GM18508 (cell line): ENCODE measurements around the gene CHD5.
"Not testable (repeated sequence)": the region's sequence is repeated elsewhere in the genome, so short reads cannot be mapped to it uniquely, and the experiment has no call there.

Experiments
- ATAC-seq: cut with Tn5 transposase; IDR thresholded peaks from one replicate; pipeline ENCODE4 v1.9.1; 2021; ENCODE audit warnings: moderate number of reproducible peaks; ENCODE audit not compliant: insufficient read depth, unreplicated experiment

Gene CHD5

GRCh38 chr1:6074192-6074901, 105.8 kb downstream of the CHD5 start:
- no peak for ATAC-seq

DNA sequence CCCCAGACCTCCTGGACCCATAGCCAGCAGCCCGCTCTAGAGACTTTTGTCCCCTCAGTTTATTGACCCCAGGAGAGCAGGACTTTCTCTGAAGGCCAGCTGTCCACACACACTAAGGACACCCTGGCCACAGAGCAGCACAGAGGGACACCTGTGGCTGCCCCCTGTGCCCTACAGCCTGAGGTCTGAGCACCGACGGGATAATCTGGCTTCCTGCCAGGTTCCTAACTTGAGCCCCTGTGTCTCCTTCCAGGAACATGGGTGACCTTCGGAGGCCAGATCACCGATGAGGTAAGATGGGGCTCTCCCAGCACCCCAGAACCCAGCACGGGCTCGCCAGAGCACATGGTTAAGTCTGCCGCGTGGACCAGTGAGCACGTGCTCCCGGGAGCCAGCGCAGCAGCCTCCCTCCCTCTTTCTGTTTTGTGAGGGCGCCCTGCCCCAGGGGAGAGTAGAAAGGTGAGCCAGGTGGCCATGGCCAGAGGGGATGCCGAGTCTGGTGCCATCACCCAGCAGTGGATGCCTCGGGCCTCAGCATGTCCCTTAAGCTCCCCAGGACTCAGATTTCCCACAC, 106.6 kb downstream of the CHD5 start:
- ATAC-seq: no peak

DNA sequence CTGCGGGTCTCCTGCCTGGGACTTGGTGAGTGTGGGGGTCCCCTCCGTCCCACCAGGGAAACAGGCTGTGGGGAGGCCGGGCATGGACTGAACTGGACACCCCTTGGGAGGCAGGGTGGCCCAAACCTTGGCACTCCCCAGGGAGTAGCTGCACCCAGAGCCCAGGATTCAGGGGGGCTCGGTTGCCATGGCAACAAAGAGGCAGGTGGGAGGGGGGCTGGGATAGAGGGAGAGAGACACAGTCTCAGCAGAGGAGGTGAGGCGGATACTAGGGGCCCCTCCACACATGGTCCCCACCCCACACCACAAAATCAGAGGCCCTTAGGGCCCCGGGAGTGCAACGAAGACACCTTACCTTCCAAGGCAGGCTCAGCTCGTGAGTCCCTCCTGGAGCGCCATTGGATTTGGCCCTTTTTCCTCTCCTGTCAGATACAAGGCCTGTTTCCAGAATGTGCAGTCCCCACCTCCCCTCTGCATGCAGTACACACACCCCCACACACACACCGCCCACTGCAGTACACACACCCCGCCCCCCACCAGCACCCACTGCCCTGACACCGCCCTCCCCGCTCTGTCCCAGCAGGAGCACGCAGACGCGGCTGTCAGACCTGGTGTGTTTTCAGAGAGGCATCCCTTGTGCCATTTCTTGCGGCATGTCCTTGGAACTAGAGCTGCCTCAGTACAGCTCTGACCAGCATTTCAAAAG, 107.2 kb downstream of the CHD5 start:
- ATAC-seq: no peak

GRCh38 chr1:6071219-6071618, 108.9 kb downstream of the CHD5 start:
- no peak for ATAC-seq

DNA sequence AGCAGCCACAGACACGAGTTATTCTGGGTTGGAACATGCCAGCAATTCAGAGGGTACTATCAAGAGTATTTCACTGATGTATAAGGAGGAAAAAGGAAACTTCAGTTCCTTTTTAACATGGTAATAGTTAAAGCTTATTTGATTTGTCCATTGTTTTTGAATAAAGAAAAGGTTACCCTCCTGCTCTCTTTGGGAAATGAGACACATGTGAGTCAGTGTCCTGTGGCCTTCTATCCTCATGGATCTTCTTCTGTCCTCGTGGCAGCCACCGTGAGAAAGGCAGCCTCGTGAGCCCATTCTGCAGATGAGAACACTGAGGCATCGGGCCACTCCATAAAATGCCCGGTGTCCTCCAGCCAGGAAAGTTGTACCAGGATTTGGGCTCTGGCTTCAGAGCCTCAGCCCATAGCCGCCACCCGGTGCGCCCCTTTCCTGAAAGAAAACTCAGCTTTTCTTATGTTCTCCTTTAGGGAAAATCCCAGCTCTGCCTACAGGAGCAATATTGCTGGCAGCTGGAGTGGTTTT, 109.6 kb downstream of the CHD5 start:
- no peak for ATAC-seq

- no peak for ATAC-seq
Observed at GRCh38 chr1:6069573-6069972, 110.5 kb downstream of the CHD5 start.

GRCh38 chr1:6068932-6069331, 111.2 kb downstream of the CHD5 start:
- ATAC-seq: no peak

- ATAC-seq: no peak
Observed at GRCh38 chr1:6068073-6068472, 112.0 kb downstream of the CHD5 start.

GRCh38 chr1:6066680-6067079, 113.4 kb downstream of the CHD5 start:
- ATAC-seq: no peak

GRCh38 chr1:6065093-6065858, 114.8 kb downstream of the CHD5 start:
- no peak for ATAC-seq

DNA sequence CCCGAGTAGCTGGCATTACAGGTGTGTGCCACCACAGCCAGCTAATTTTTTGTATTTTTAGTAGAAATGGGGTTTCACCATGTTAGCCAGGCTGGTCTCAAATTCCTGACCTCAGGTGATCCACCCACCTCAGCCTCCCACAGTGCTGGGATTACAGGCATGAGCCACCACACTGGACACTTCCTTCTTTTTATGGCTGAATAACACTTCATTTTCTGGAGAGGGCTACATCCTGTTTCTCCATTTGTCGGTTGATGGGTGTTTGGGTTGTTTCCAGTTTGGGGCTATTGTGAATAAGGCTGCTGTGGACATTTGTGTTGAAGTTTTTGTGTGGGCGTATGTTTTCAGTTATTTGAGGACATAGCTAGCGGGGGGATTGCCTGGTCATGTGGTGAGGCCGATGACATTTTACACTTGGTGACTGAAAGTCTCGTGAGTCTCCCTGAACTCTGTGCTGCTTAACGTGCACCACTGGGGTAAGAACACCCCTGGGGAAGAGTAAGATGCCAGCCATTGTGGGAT, 116.5 kb downstream of the CHD5 start:
- not testable (repeated sequence) for ATAC-seq

- no peak for ATAC-seq
Observed at GRCh38 chr1:6062670-6063069, 117.5 kb downstream of the CHD5 start.

DNA sequence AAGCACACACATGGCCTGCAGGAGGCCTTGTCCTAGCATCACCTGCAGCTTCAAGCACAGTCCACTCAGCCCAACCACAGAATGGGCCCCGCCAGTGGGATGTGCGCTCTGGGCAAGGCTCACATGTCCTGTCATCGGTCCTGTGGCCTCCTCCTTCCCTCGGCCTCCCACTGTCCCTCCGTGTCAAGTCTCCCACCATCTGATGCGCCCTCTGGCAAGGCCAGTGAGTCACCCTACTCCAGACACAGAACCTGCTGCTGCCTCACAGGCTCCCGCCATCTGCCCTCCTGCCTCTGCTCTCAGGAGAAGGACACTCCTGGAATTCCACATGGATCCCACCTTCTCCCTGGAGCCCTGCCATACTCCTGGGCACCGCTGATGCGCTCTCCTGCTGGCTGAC, 120.3 kb downstream of the CHD5 start:
- ATAC-seq: no peak

GRCh38 chr1:6057170-6057845, 122.8 kb downstream of the CHD5 start:
- no peak for ATAC-seq

- ATAC-seq: no peak
Observed at GRCh38 chr1:6056572-6056948, 123.6 kb downstream of the CHD5 start.

DNA sequence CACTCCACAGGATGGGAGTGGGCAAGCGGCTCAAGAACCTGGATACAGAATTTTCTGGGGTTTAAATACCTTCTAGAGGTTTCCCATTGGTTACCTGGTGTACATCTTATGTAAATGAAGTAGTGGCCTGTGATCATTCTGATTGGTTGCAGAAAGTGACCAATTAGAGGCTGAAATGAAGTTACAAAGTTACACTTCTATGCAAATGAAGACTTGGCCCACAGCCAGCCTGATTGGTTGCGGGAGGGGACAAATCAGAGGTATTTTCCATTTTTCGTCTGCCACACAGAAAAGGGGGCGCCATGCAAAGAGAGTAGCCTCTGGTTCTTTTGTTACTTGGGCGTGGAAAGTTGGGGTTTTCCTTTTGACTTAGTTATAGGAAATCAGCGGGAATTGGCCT, 125.5 kb downstream of the CHD5 start:
- no peak for ATAC-seq

DNA sequence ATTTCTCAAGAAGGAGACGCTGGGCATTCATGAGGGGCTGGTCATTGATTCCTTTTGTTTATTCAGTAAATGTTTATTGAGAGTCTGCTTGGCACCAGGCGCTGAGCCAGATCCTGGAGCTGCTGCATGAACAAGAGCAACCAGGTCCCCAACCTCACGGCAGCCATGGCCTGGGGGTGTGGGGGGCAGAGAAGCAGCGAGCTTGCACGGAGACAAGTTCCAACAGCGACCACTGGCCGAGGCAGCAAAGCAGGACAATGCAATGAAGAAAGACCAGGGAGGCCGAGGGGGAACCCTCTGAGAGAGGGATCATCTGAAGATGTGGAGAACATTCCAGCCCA, 126.9 kb downstream of the CHD5 start:
- ATAC-seq: no peak

DNA sequence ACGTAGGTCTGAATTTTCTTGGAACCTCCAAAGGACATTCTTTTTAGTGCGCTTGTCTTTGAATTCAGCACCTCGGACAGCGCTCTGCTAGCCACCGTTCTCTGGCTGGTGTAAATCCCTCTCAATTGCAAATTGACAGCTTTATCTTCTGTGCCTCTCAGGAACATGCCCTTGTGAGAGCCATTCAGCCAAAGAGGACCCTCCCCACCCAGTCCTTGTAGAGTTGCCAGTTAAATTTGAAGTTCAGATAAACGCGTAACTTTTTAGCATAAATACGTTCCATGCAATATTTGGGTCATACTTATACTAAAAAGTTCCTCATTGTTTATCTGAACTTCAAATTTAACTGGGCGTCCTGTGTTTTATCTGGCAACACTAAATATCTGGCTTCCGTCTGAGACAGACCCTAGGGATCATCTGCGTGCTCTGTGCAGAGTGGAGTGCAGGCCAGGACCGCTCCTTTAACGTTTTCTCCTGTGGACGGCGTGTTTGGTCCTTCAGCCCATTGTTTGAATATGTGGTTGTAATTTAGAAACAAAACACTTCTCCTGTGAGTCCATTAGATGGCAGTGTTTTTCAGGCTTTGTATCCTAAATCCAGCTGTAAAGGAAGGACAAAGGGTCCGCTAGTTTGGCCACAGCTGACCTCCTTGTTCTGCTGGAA, 127.4 kb downstream of the CHD5 start:
- no peak for ATAC-seq
